Neural crest cell (in vitro differentiated cells): Measurements from ENCODE around the gene AMHR2. TPM values are rescaled to one million over a fixed set of nuclear protein-coding genes. Genes with fewer than 3 reads are reported as not detected.
A peak's percentile ranks its signal among the peaks of the same experiment; 100 is the strongest.
"Not testable (repeated sequence)": the region's sequence is repeated elsewhere in the genome, so short reads cannot be mapped to it uniquely, and the experiment has no call there.

Source experiments
- DNase-seq: peaks from one replicate; pipeline ENCODE4 v3.0.0; 2021; ENCODE audit warnings: low read depth, mixed read lengths, low spot score
- H3K27ac Mint-ChIP-seq: one replicate; pipeline ENCODE4 v1.8.0; 2021; ENCODE audit warnings: mild to moderate bottlenecking, mixed read lengths; ENCODE audit not compliant: unreplicated experiment
- H3K27me3 Mint-ChIP-seq: 2 replicates; pipeline ENCODE4 v1.8.0; 2021; ENCODE audit warnings: low read depth, mild to moderate bottlenecking, mixed read lengths
- H3K36me3 Mint-ChIP-seq: 2 replicates; pipeline ENCODE4 v1.8.0; 2021; ENCODE audit warnings: low read depth, mild to moderate bottlenecking, mixed read lengths
- H3K4me1 Mint-ChIP-seq: 2 replicates; pipeline ENCODE4 v1.8.0; 2021; ENCODE audit warnings: mixed read lengths
- H3K4me3 Mint-ChIP-seq: one replicate; pipeline ENCODE4 v1.8.0; 2021; ENCODE audit warnings: mild to moderate bottlenecking, mixed read lengths
- H3K9me3 Mint-ChIP-seq: 2 replicates; pipeline ENCODE4 v1.8.0; 2021; ENCODE audit warnings: mixed read lengths
- CTCF ChIP-seq: fragments of 200-600 bp; sonication (generic); conservative IDR thresholded peaks from 2 replicates; pipeline ENCODE4 v1.5.0; 2021; ENCODE audit warnings: antibody characterized with exemption, mild to moderate bottlenecking
- total RNA-seq: library from RNA; stranded (reverse); gene quantifications from 2 replicates; pipeline ENCODE4 v1.2.1, GENCODE V29; 2021

AMHR2 gene
- total RNA-seq, 1 donor from 2014 or later, result not detected

GRCh38 chr12:53410951-53411350 is 12.7 kb upstream of the AMHR2 start:
- no peaks in the 10 kb centered on the region for H3K9me3 Mint-ChIP-seq
- H3K36me3 Mint-ChIP-seq, result peaks cover 20% of the 10 kb centered on the region
- no peak overlapping the region for H3K27ac Mint-ChIP-seq
- no peak overlapping the region for H3K4me3 Mint-ChIP-seq
- DNase-seq, result no peak
- no peak for TF ChIP-seq CTCF
- no peaks in the 10 kb centered on the region for H3K27me3 Mint-ChIP-seq
- peaks cover 41% of the 10 kb centered on the region for H3K4me1 Mint-ChIP-seq

GRCh38 chr12:53413485-53414204 is 10.0 kb upstream of the AMHR2 start:
- no peaks in the 10 kb centered on the region for H3K27me3 Mint-ChIP-seq
- H3K4me1 Mint-ChIP-seq, result peaks cover 46% of the 10 kb centered on the region
- no peak overlapping the region for H3K27ac Mint-ChIP-seq
- H3K4me3 Mint-ChIP-seq, result peak overlapping the region; percentile 36
- DNase-seq, result no peak
- H3K36me3 Mint-ChIP-seq, result peaks cover 17% of the 10 kb centered on the region
- H3K9me3 Mint-ChIP-seq, result no peaks in the 10 kb centered on the region
- TF ChIP-seq CTCF, result no peak

GRCh38 chr12:53414756-53415417 is 8.8 kb upstream of the AMHR2 start:
- TF ChIP-seq CTCF, result no peak
- Mint-ChIP-seq H3K27me3 (no peaks in the 10 kb centered on the region), H3K27ac (peak overlapping the region; percentile 70), H3K4me1 (peaks cover 46% of the 10 kb centered on the region), H3K9me3 (no peaks in the 10 kb centered on the region), H3K36me3 (peaks cover 12% of the 10 kb centered on the region), H3K4me3 (no peak overlapping the region)
- DNase-seq, result no peak

GRCh38 chr12:53415752-53416389 is 7.8 kb upstream of the AMHR2 start:
- DNase-seq, H3K9me3 Mint-ChIP-seq, H3K36me3 Mint-ChIP-seq, H3K27me3 Mint-ChIP-seq, H3K27ac Mint-ChIP-seq, H3K4me3 Mint-ChIP-seq: not testable (repeated sequence)
- peaks cover 46% of the 10 kb centered on the region for H3K4me1 Mint-ChIP-seq

GRCh38 chr12:53417291-53417816 is 6.3 kb upstream of the AMHR2 start:
- H3K27me3 Mint-ChIP-seq, H3K9me3 Mint-ChIP-seq, DNase-seq, H3K27ac Mint-ChIP-seq, H3K36me3 Mint-ChIP-seq, H3K4me3 Mint-ChIP-seq: not testable (repeated sequence)
- peaks cover 47% of the 10 kb centered on the region for H3K4me1 Mint-ChIP-seq

GRCh38 chr12:53418221-53418620 is 5.4 kb upstream of the AMHR2 start:
- DNase-seq, result no peak
- Mint-ChIP-seq H3K27me3 (no peaks in the 10 kb centered on the region), H3K36me3 (no peaks in the 10 kb centered on the region), H3K27ac (no peak overlapping the region), H3K4me3 (no peak overlapping the region), H3K4me1 (peaks cover 38% of the 10 kb centered on the region), H3K9me3 (no peaks in the 10 kb centered on the region)
- TF ChIP-seq CTCF, result no peak
